ENCODE results near the gene MNS1. TPM values are rescaled to one million over a fixed set of nuclear protein-coding genes. Genes with fewer than 3 reads are reported as not detected.

Gene MNS1
- total RNA-seq, 4 donors from 2014 or later: 0.84 to 1.0 (median 0.84) TPM; not detected in 1

DNA sequence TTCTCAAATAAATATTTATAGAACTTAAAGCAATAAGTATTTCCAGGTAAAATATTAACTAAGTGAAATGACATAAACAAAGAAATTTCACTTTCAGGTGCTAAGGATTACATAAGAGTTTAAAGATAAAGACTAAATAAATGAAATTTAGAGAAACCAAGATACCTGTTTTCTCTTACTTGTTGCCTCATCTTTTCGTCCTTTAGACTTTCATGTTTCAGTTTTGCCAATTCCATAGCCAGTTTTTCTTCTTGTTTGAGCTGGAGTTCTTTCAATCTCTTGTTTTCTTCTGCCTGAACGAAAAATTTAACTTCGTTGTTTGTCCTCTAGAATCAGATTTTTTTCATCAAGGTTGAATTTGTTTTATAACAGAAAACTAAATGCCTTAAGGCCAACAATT, 8.7 kb downstream of the MNS1 start:
- ATAC-seq (ENCODE audit: low FRiP score) (no peak), DNase-seq (ENCODE audit: low spot score) (no peak)
- TF ChIP-seq, protein P1, sequence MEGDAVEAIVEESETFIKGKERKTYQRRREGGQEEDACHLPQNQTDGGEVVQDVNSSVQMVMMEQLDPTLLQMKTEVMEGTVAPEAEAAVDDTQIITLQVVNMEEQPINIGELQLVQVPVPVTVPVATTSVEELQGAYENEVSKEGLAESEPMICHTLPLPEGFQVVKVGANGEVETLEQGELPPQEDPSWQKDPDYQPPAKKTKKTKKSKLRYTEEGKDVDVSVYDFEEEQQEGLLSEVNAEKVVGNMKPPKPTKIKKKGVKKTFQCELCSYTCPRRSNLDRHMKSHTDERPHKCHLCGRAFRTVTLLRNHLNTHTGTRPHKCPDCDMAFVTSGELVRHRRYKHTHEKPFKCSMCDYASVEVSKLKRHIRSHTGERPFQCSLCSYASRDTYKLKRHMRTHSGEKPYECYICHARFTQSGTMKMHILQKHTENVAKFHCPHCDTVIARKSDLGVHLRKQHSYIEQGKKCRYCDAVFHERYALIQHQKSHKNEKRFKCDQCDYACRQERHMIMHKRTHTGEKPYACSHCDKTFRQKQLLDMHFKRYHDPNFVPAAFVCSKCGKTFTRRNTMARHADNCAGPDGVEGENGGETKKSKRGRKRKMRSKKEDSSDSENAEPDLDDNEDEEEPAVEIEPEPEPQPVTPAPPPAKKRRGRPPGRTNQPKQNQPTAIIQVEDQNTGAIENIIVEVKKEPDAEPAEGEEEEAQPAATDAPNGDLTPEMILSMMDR (IDR thresholded peaks at IDR 0.05): no peak

DNA sequence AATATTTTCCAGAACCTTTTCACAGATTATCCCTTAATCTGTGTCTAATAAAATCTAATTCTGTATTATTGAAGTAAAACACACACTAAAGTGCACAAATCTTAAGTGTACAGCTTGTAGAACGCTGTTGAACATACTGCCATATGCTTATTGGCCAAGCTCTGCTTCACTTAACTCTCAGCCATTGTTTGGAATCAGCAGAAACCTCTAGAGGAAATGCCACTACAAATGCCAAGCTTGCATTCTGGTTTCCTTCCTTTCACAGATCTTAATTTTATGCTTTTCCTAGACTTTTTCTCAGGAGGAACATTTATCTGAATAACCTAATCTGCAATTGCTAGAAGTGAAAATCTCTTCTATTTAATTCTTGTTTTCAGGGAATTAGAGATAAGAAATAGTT, 10.1 kb downstream of the MNS1 start:
- TF ChIP-seq, protein P1 (IDR thresholded peaks at IDR 0.05): no peak
- ATAC-seq (ENCODE audit: low FRiP score) (no peak), DNase-seq (ENCODE audit: low spot score) (no peak)

DNA sequence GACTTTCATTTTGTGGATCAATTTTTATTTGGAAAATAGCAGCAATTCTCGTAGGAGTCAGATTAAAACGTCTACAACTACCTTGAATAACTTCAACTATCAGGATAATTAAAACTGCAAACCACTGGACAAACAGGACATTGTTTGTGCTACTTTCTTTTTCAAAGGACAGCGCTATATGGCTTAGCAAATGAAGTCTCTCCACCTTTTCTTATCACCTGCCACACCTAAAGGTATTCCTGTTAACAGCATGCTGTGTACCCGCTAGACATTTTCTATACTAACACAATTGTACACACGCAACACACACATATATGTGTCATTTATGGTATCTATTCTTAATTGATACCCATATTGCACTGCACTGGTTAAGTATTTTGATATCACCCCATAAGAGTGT, 19.2 kb downstream of the MNS1 start:
- TF ChIP-seq, protein P1 (IDR thresholded peaks at IDR 0.05): no peak
- no peak for DNase-seq (ENCODE audit: low spot score)
- no peak for ATAC-seq (ENCODE audit: low FRiP score)

DNA sequence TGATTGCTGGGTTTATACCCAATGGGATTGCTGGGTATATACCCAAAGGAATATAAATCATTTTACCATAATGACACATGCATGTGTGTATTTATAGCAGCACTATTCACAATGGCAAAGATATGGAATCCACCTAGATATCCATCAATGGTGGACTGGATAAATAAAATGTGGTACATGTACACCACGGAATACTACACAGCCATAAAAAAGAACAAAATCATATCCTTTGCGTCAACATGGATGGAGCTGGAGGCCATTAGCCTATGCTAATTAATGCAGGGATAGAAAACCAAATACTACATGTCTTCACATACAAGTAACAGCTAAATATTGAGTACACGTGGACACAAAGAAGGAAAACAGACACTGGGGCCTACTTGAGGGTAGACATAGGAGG, 22.6 kb downstream of the MNS1 start:
- TF ChIP-seq, protein P1 (IDR thresholded peaks at IDR 0.05): no peak
- DNase-seq (ENCODE audit: low spot score) (no peak), ATAC-seq (ENCODE audit: low FRiP score) (no peak)

DNA sequence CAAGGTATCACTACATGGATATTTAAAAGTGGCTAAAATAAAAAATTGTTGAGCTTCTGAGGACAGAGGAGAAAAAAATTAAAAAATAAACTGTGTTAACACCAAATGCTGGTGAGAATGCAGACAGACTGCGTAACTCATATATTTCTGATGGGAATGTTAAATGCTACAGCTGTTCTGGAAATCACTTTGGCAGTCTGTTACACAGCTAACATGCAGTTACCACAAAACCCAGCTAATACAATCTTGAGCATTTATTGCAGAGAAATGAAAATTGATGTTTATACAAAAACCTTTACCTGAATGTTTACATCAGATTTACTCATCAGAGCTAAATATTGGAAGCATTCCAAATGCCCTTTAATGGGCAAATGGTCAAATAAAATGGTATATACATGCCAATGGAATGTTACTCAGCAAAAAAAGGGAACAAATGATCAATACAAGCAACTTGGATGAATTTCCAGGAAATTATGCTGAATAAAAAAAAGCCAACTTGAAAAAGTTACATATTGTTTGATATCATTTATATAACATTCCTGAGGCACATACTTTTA, 24.6 kb downstream of the MNS1 start:
- ATAC-seq (ENCODE audit: low FRiP score) (no peak), DNase-seq (ENCODE audit: low spot score) (no peak)
- TF ChIP-seq, protein P1 (IDR thresholded peaks at IDR 0.05): no peak

DNA sequence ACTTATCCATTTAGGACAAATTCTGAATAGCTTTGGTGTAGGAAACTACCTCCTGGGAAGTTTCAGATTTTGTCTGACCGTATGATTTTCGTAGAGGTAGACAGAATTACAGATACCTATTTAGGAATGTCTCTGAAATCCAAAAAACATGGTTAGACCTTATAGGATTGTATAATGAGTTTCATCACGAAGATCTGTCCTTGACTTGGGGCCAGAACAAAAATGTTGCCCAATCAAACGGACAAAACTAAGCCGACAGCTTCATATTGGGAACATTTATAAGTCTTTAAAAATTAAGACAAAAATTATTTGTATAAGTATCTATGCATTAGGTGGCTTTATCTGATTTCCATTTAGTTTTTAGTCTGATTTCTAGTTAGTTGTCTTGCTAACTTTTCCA, 32.6 kb downstream of the MNS1 start:
- TF ChIP-seq, protein P1 (IDR thresholded peaks at IDR 0.05): no peak
- ATAC-seq (ENCODE audit: low FRiP score): no peak
- no peak for DNase-seq (ENCODE audit: low spot score)

DNA sequence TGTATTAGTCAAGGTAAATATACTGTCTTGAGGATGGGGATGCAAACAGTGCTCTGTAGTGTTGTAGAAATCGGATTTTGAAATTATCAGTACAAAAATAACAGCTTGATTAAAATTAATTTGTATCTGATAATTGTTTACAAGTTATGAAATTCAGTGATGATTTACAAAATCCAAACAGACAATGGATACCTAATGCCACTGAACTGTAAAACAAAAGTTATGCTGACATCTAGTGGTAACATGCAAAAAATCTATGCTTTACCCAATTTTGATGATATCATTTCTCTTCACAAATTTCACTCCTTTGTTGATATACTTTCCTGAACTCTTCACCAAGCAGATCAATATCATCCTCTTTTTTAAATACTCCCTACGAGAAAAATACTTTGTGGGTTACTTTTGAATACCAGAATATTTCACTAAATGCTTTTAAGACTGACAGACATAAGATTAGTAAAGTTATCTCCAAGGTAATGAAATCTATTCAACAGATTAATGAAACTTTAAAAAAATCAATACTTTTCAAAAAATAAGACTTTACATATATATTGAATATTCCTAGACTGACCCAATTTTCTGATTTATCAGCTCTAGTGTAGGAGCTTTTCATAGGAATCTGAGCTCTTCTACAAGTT, 36.0 kb downstream of the MNS1 start:
- TF ChIP-seq, protein P1 (IDR thresholded peaks at IDR 0.05): no peak
- no peak for DNase-seq (ENCODE audit: low spot score)
- ATAC-seq (ENCODE audit: low FRiP score): no peak

Data from omental fat pad (tissue), 4 donors.